K562 (cell line): Measurements from ENCODE around the gene PPP1R14C. TPM values are rescaled to one million over a fixed set of nuclear protein-coding genes. Genes with fewer than 3 reads are reported as not detected.

Experiments used
- ATAC-seq: fragments of 200-7000 bp; cut with Tn5 transposase; 3 replicates; pipeline ENCODE4 v1.9.1; 2020; ENCODE audit warnings: moderate library complexity
- BruUV-seq: library from RNA; stranded (reverse); fragments of 400-500 nt; replicated peaks from 2 replicates; lab custom pipeline; 2021; lab: Mats Ljungman, UMichigan
- CTCF ChIA-PET: fragments of 300-600 bp; formaldehyde crosslinking; extraction: SDS; loops from one replicate; lab custom pipeline; 2021; ENCODE audit warnings: low intra/inter-chr PET ratio; lab: Yijun Ruan, JAX
- POLR2A ChIA-PET: fragments of 300-600, 350-650 bp; sonication (Branson Sonifier 250); formaldehyde crosslinking; extraction: SDS; loops from one replicate; lab custom pipeline; 2021; ENCODE audit warnings: antibody characterized with exemption, inconsistent platforms; lab: Yijun Ruan, JAX
- DNase-seq, 4 experiments: peaks; one replicate each; pipeline versions ENCODE4 v3.0.0 to v3.0.0-alpha.2; 2011 to 2018; ENCODE audit warnings: low spot score in 3 of 4, mixed read lengths in 3 of 4; ENCODE audit errors: extremely low read depth in 1 of 4
- FAIRE-seq: peaks from 2 replicates; lab custom pipeline; 2011; peaks lifted over from hg19 to GRCh38; lab: Jason Lieb, UNC
- H2AFZ ChIP-seq: 2 replicates; pipeline ENCODE4 v1.6.0; 2011; ENCODE audit warnings: low read depth, low read length, control low read depth, inconsistent platforms
- H3K27ac ChIP-seq: fragments of 200-600 bp; 3 replicates; pipeline ENCODE4 v1.8.0; 2011; ENCODE audit warnings: low read depth, mild to moderate bottlenecking, control low read depth, inconsistent platforms, low read length, moderate library complexity, mixed read lengths; ENCODE audit errors: extremely low read depth
- H3K27me3 ChIP-seq, 2 experiments: fragments of 300-600 bp in 1 of 2; 2 replicates in 1 of 2; 3 replicates in 1 of 2; pipeline versions ENCODE4 v1.6.0 to v1.8.0; 2011; ENCODE audit warnings: inconsistent platforms in 2 of 2, low read length in 2 of 2, mild to moderate bottlenecking in 1 of 2, mixed read lengths in 1 of 2, moderate library complexity in 1 of 2; ENCODE audit not compliant: control insufficient read depth in 2 of 2, insufficient read depth in 2 of 2
- H3K36me3 ChIP-seq: fragments of 300-600 bp; 3 replicates; pipeline ENCODE4 v1.8.0; 2011; ENCODE audit warnings: mild to moderate bottlenecking, low read length, inconsistent platforms; ENCODE audit not compliant: control insufficient read depth, insufficient read depth
- H3K4me1 ChIP-seq, 2 experiments: fragments of 200-600 bp in 1 of 2; replicated peaks in 1 of 2; 2 replicates in 1 of 2; 3 replicates in 1 of 2; pipeline versions ENCODE4 v1.5.1 to v1.8.0; 2011; ENCODE audit warnings: inconsistent platforms in 2 of 2, low read length in 2 of 2, mild to moderate bottlenecking in 1 of 2, mixed read lengths in 1 of 2, moderate library complexity in 1 of 2; ENCODE audit not compliant: control insufficient read depth in 2 of 2, insufficient read depth in 2 of 2
- H3K4me2 ChIP-seq: 2 replicates; pipeline ENCODE4 v1.6.1; 2011; ENCODE audit warnings: low read length, control low read depth, inconsistent platforms, mixed read lengths; ENCODE audit not compliant: insufficient read depth
- H3K4me3 ChIP-seq: fragments of 200-600 bp; sonication (generic), shearing (Covaris generic); 2 replicates; pipeline ENCODE4 v1.5.1; 2016; ENCODE audit warnings: control low read depth, inconsistent platforms
- H3K79me2 ChIP-seq: fragments of 200-600 bp; 3 replicates; pipeline ENCODE4 v1.8.0; 2011; ENCODE audit warnings: low read length, inconsistent platforms; ENCODE audit not compliant: control insufficient read depth, insufficient read depth
- H3K9ac ChIP-seq, 2 experiments: 2 replicates each; pipeline versions ENCODE4 v1.6.0 to v1.6.1; 2011; ENCODE audit warnings: low read depth in 2 of 2, low read length in 2 of 2, control low read depth in 1 of 2, inconsistent platforms in 1 of 2, mild to moderate bottlenecking in 1 of 2, mixed read lengths in 1 of 2; ENCODE audit not compliant: insufficient read depth in 1 of 2
- H3K9me1 ChIP-seq: one replicate; pipeline ENCODE4 v1.6.0; 2011; ENCODE audit warnings: inconsistent platforms, mild to moderate bottlenecking, low read length, moderate library complexity; ENCODE audit not compliant: control insufficient read depth, insufficient read depth
- H3K9me3 ChIP-seq: replicated peaks from 2 replicates; pipeline ENCODE4 v1.5.1; 2011; ENCODE audit warnings: low read depth, low read length, inconsistent platforms; ENCODE audit not compliant: control insufficient read depth, insufficient read depth
- H4K20me1 ChIP-seq: replicated peaks from 2 replicates; pipeline ENCODE4 v1.6.1; 2011; ENCODE audit warnings: low read length, inconsistent platforms, mixed read lengths; ENCODE audit not compliant: control insufficient read depth, insufficient read depth
- ARNT ChIP-seq, 2 experiments: fragments of 450-650 bp; IDR thresholded peaks; 2 replicates each; pipeline ENCODE4 v1.6.1; 2016; ENCODE audit warnings: mild to moderate bottlenecking in 1 of 2
- ATF7 ChIP-seq: fragments of 450-650 bp; IDR thresholded peaks from 2 replicates; pipeline ENCODE4 v1.7.1; 2014; ENCODE audit warnings: mild to moderate bottlenecking, moderate library complexity
- CBX8 ChIP-seq: fragments of 200-600 bp; sonication (generic); IDR thresholded peaks from 2 replicates; pipeline ENCODE4 v1.6.1; 2012; ENCODE audit warnings: borderline replicate concordance, mixed run types, low read depth, mild to moderate bottlenecking, moderate library complexity, mixed read lengths, low read length, control low read depth, inconsistent platforms; ENCODE audit not compliant: poor library complexity, severe bottlenecking; ENCODE audit errors: extremely low read depth
- ELK1 ChIP-seq: sonication (generic); formaldehyde crosslinking; IDR thresholded peaks from 2 replicates; pipeline ENCODE4 v1.8.1; 2022; ENCODE audit warnings: missing genetic modification reagents
- JUNB ChIP-seq: fragments of 450-650 bp; formaldehyde crosslinking; conservative IDR thresholded peaks from 2 replicates; pipeline ENCODE4 v1.4.0; 2020; ENCODE audit warnings: mild to moderate bottlenecking
- RBBP5 ChIP-seq: fragments of 200-600 bp; sonication (generic); IDR thresholded peaks from 2 replicates; pipeline ENCODE4 v1.6.1; 2012; ENCODE audit warnings: borderline replicate concordance, mild to moderate bottlenecking, low read length, control low read depth, inconsistent platforms; ENCODE audit not compliant: insufficient read depth, poor library complexity, severe bottlenecking
- ZBTB5 ChIP-seq: fragments of 450-650 bp; IDR thresholded peaks from 2 replicates; pipeline ENCODE4 v1.6.1; 2017; ENCODE audit warnings: antibody characterized with exemption
- ZC3H11A ChIP-seq: IDR thresholded peaks from 2 replicates; pipeline ENCODE4 v1.6.1; 2012; ENCODE audit warnings: low read depth, low read length, improper control_type of control experiment
- ZNF253 ChIP-seq: fragments of 250-450 bp; sonication (Bioruptor Pico); conservative IDR thresholded peaks from 2 replicates; pipeline ENCODE4 v1.6.1; 2021; ENCODE audit warnings: mild to moderate bottlenecking
- ZNF79 ChIP-seq: fragments of 250-450 bp; sonication (Bioruptor Pico); IDR thresholded peaks from 2 replicates; pipeline ENCODE4 v1.4.0; 2020; ENCODE audit warnings: low read depth, mild to moderate bottlenecking, moderate library complexity
- WGBS: fragments of 100-300 bp; shearing (Covaris generic); methylation state at CpG from one replicate; pipeline ENCODE4 v1.1.6; 2016; ENCODE audit warnings: low coverage, mixed read lengths; ENCODE audit not compliant: insufficient coverage; ENCODE audit errors: missing lambda C conversion rate; 5-methylcytosine and 5-hydroxymethylcytosine counted together
- in situ Hi-C: fragments of 300-500 bp; cut with MboI; formaldehyde crosslinking; loops from 4 replicates; pipeline ENCODE4 v1.15.0; 2018; ENCODE audit warnings: inconsistent platforms, mixed read lengths
- intact Hi-C: fragments of 100-400 bp; cut with micrococcal nuclease; formaldehyde crosslinking; loops from 2 replicates; pipeline ENCODE4 v1.14.2; 2022
- polyA plus RNA-seq, 8 experiments: library from polyadenylated mRNA; depleted of rRNA in 4 of 8; stranded (reverse) in 5 of 8; unstranded in 3 of 8; fragments of >200 nt; fragmentation: Nextera tagmentation in 2 of 8; fragmentation: Illumina TruSeq in 1 of 8; extraction: Ambion mirVana in 2 of 8; extraction: Trizol in 1 of 8; gene quantifications; 2 replicates each; pipeline versions ENCODE4 v1.2.1 to v1.2.3, GENCODE V29; 2011 to 2014; ENCODE audit warnings: inconsistent platforms in 1 of 8, missing spikeins in 1 of 8
- total RNA-seq, 7 experiments: library from RNA; depleted of rRNA in 6 of 7; stranded (reverse); fragments of >200 nt in 6 of 7; fragmentation: Illumina TruSeq in 2 of 7; extraction: Trizol in 2 of 7; gene quantifications; 2 replicates each; pipeline versions ENCODE4 v1.2.1 to v1.2.3, GENCODE V29; 2011 to 2021; ENCODE audit warnings: low replicate concordance in 1 of 7

The PPP1R14C gene
- total and polyA plus RNA-seq, 9 of the 15 experiments (the other 6 are each of a cell fraction or from before 2014, with no cell fraction given), result 4.5 to 16.6 (median 11.9) TPM

- H3K4me3 ChIP-seq, result no peak overlapping the region
- TF ChIP-seq ZNF79, result no peak
- in situ Hi-C loops (no loop called here), intact Hi-C loops (no loop called here)
- DNase-seq (no peak), FAIRE-seq (no peak), ATAC-seq (no peak)
- H3K9me1 ChIP-seq, result no peaks in the 10 kb centered on the region
- H3K27ac ChIP-seq, result no peak overlapping the region
- ChIA-PET POLR2A (interaction anchor here (1.5 kb wide), 1 partner anchor 13 kb away, joined by 5 read pairs; no protein-coding TSS in a partner anchor), CTCF (no interaction called here)
- no peaks in the 10 kb centered on the region for H3K36me3 ChIP-seq
- no TSS peak for BruUV-seq
- H3K27me3 ChIP-seq, result no peaks in the 10 kb centered on the region
- no peaks in the 10 kb centered on the region; the same call in 2 of the 3 replicates for H3K79me2 ChIP-seq
- no peaks in the 10 kb centered on the region for H3K9me3 ChIP-seq
- H2AFZ ChIP-seq, result no peak overlapping the region
- H4K20me1 ChIP-seq, result peaks cover 4% of the 10 kb centered on the region; the same call in 1 of the 2 replicates
- H3K9ac ChIP-seq, result no peak overlapping the region
- no peak overlapping the region for H3K4me2 ChIP-seq
- H3K4me1 ChIP-seq, result peaks cover 0 to 6% of the 10 kb centered on the region in 2 experiments; a peak in 3 of 5 replicates
- 42% methylated on average over 2 of the region's 2 CpGs for WGBS
These were observed 51.4 kb downstream of the PPP1R14C start for GRCh38 chr6:150194195-150194594.

GRCh38 chr6:150195996-150196417, 53.2 kb downstream of the PPP1R14C start:
- ATAC-seq, result 0 out of 3 replicates have a peak, but pooled peaks have one; percentile 17
- Histone ChIP-seq H3K79me2 (no peaks in the 10 kb centered on the region; the same call in 2 of the 3 replicates), H2AFZ (no peak overlapping the region), H3K9me3 (no peaks in the 10 kb centered on the region), H3K9me1 (no peaks in the 10 kb centered on the region), H3K9ac (no peak overlapping the region), H3K27me3 (no peaks in the 10 kb centered on the region), H3K36me3 (no peaks in the 10 kb centered on the region), H3K27ac (no peak overlapping the region), H3K4me3 (no peak overlapping the region), H3K4me1 (peaks cover 4 to 9% of the 10 kb centered on the region in 2 experiments; a peak in 4 of 5 replicates), H4K20me1 (peaks cover 4% of the 10 kb centered on the region; the same call in 1 of the 2 replicates), H3K4me2 (no peak overlapping the region)
- no peak for FAIRE-seq
- WGBS, result 38% methylated on average over 2 of the region's 2 CpGs
- no peak for DNase-seq
- no TSS peak for BruUV-seq
- POLR2A ChIA-PET, result interaction anchor here (0.5 to 2.5 kb wide), 3 partner anchors 15 to 1139 kb away, joined by 4 to 6 read pairs (median 5); no protein-coding TSS in a partner anchor
- in situ Hi-C loops (no loop called here), intact Hi-C loops (no loop called here)
- CTCF ChIA-PET, result no interaction called here
- TF ChIP-seq ZBTB5, result no peak
- no peak for TF ChIP-seq ZC3H11A
- no peak for TF ChIP-seq ARNT (IDR thresholded peaks at IDR 0.05)
- no peak for TF ChIP-seq JUNB
- TF ChIP-seq CBX8, result no peak
- no peak for TF ChIP-seq RBBP5
- no peak for TF ChIP-seq ZNF253 (CRISPR knock-in tag)
- no peak for TF ChIP-seq ELK1 (CRISPR knock-in tag)
- no peak for TF ChIP-seq ATF7
